SIG-M5 treated with dmso at 0.1 percent for 504 hours (cell line): Measurements from ENCODE around the gene SRPK1.
A peak's percentile ranks its signal among the peaks of the same experiment; 100 is the strongest.

Experiments
- DNase-seq: peaks from one replicate; lab custom pipeline; 2025; ENCODE audit not compliant: unreplicated experiment; lab: John Stamatoyannopoulos, UW

Gene SRPK1

GRCh38 chr6:35824552-35825192, 96.2 kb downstream of the SRPK1 start:
- no peak for DNase-seq

GRCh38 chr6:35823601-35824000, 97.3 kb downstream of the SRPK1 start:
- DNase-seq, result no peak

- DNase-seq, result no peak
Observed at GRCh38 chr6:35817515-35817914, 103.4 kb downstream of the SRPK1 start.

GRCh38 chr6:35811699-35811995, 109.3 kb downstream of the SRPK1 start:
- DNase-seq, result no peak

GRCh38 chr6:35810971-35811698, 109.8 kb downstream of the SRPK1 start:
- DNase-seq, result no peak

- no peak for DNase-seq
Observed at GRCh38 chr6:35809809-35810208, 111.1 kb downstream of the SRPK1 start.

- no peak for DNase-seq
Observed at GRCh38 chr6:35808688-35809087, 112.2 kb downstream of the SRPK1 start.

GRCh38 chr6:35804996-35805736, 115.7 kb downstream of the SRPK1 start, which contains the start of gene LHFPL5:
LHFPL5 (plus strand) TSS chr6:35805352; CDS start chr6:35805671, 319 bp downstream.
- DNase-seq, result peak; percentile 1

GRCh38 chr6:35801148-35801547, 119.8 kb downstream of the SRPK1 start:
- no peak for DNase-seq

GRCh38 chr6:35798706-35799105, 122.2 kb downstream of the SRPK1 start:
- no peak for DNase-seq

- DNase-seq, result no peak
Observed at GRCh38 chr6:35797837-35798526, 122.9 kb downstream of the SRPK1 start.

GRCh38 chr6:35796236-35796635, 124.7 kb downstream of the SRPK1 start:
- DNase-seq, result no peak

GRCh38 chr6:35795453-35796071, 125.3 kb downstream of the SRPK1 start:
- DNase-seq, result no peak

GRCh38 chr6:35794536-35795452, 126.1 kb downstream of the SRPK1 start:
- DNase-seq, result no peak

GRCh38 chr6:35790683-35791082, 130.2 kb downstream of the SRPK1 start:
- DNase-seq, result no peak

GRCh38 chr6:35788423-35788982, 132.4 kb downstream of the SRPK1 start:
- DNase-seq, result no peak

GRCh38 chr6:35787266-35788218, 133.4 kb downstream of the SRPK1 start:
- DNase-seq, result no peak

GRCh38 chr6:35786810-35787209, 134.1 kb downstream of the SRPK1 start:
- no peak for DNase-seq

- DNase-seq, result no peak
Observed at GRCh38 chr6:35786272-35786671, 134.6 kb downstream of the SRPK1 start.
